HG03432 (cell line): ENCODE results near the gene ARF3.

Source experiments
- ATAC-seq: cut with Tn5 transposase; IDR thresholded peaks from one replicate; pipeline ENCODE4 v1.9.1; 2021; ENCODE audit warnings: mild to moderate bottlenecking, moderate library complexity; ENCODE audit not compliant: unreplicated experiment

ARF3 gene

DNA sequence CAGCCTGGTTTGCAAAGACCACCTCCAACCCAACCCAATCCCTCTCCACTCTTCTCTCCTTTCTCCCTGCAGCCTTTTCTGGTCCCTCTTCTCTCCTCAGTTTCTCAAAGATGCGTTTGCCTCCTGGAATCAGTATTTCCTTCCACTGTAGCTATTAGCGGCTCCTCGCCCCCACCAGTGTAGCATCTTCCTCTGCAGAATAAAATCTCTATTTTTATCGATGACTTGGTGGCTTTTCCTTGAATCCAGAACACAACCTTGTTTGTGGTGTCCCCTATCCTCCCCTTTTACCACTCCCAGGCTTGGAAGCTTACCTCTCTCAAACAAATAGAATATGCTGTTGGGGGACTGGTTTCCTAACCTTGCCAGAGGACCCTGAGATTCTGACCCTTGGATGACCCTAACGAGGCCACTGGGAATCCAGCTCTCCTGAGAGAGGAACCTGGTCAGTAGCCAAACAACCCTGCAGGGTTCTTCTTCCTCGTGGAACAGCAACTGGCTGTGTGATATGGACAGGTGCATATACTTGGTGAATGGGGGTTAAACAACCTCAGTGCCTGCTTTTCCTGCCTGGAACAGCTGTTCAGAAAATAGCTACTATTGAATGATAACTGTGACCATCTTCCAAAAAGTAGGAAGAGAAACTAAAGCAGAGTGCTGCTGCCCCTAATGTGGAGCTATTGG is 25.3 kb upstream of the ARF3 start:
- no peak for ATAC-seq

DNA sequence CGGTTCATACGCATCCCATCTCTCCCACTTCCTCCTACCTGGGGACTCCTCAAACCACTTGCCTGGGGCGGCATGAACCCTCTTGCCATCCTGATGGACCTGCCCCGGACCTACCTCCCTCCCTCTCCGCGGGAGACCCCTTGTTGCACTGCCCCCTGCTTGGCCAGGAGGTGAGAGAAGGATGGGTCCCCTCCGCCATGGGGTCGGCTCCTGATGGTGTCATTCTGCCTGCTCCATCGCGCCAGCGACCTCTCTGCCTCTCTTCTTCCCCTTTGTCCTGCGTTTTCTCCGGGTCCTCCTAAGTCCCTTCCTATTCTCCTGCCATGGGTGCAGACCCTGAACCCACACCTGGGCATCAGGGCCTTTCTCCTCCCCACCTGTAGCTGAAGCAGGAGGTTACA is 24.5 kb upstream of the ARF3 start:
- no peak for ATAC-seq

DNA sequence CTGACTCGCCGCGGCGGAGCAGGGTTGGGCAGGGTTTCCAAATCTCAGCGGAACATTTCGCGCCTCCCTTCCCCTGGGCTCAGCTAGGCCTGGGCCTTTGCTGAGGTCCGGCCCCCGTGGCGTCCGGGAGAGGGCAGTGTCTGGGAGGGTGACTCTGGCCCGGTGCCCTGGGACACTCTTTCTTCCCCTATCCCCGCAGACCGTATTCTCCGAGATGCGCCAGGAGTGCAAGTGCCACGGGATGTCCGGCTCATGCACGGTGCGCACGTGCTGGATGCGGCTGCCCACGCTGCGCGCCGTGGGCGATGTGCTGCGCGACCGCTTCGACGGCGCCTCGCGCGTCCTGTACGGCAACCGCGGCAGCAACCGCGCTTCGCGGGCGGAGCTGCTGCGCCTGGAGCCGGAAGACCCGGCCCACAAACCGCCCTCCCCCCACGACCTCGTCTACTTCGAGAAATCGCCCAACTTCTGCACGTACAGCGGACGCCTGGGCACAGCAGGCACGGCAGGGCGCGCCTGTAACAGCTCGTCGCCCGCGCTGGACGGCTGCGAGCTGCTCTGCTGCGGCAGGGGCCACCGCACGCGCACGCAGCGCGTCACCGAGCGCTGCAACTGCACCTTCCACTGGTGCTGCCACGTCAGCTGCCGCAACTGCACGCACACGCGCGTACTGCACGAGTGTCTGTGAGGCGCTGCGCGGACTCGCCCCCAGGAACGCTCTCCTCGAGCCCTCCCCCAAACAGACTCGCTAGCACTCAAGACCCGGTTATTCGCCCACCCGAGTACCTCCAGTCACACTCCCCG is 23.9 kb upstream of the ARF3 start:
- ATAC-seq, result no peak

DNA sequence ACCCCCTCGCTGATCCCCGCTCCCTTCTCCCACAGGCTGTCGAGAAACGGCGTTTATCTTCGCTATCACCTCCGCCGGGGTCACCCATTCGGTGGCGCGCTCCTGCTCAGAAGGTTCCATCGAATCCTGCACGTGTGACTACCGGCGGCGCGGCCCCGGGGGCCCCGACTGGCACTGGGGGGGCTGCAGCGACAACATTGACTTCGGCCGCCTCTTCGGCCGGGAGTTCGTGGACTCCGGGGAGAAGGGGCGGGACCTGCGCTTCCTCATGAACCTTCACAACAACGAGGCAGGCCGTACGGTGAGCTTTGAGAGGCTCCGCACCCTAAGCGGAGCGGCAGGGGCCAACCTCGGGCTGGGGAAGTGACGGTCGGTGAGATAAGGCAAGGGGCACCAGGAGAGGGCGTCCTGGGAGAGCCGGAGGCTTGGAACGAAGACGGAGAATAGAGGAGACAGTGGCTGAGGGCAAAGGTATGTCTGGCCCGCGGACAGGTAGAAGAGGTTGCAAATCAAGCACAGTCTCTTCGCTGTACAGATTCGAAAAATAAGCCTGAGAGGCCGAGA is 23.2 kb upstream of the ARF3 start:
- no peak for ATAC-seq

DNA sequence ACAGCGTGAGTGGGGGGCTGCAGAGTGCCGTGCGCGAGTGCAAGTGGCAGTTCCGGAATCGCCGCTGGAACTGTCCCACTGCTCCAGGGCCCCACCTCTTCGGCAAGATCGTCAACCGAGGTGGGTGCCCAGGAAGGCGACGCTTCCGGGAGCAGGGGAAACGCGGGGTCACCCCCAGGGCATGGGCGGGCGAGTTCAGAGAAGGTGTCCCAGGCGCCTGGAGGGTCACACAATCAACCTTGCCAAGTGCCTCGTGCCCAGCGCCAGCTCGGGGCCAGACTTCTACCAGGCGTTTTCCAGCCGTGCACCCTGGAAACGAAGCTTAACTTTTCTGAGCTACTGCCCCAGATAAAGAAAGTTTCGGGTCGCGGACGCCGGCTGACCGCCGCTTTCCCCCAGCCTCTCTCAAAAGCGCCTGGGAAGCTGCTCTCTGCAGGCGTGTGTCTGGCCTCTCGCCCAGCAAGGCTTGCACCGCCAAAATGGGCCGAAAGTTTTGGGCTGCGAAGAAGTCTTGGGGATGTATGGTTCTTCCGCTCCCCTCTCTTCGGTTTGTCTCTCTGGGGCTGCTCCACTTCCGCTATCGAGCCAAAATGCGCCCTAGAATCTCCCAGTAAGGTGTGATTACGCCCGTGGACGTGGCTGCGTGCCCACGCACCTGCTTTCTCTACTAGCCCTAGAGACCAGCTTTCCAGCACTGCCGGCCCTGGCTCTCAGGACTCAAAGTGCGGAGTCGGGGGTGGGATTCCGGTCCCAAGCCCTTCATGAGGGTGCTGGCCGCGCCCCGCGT is 22.5 kb upstream of the ARF3 start:
- ATAC-seq, result no peak

DNA sequence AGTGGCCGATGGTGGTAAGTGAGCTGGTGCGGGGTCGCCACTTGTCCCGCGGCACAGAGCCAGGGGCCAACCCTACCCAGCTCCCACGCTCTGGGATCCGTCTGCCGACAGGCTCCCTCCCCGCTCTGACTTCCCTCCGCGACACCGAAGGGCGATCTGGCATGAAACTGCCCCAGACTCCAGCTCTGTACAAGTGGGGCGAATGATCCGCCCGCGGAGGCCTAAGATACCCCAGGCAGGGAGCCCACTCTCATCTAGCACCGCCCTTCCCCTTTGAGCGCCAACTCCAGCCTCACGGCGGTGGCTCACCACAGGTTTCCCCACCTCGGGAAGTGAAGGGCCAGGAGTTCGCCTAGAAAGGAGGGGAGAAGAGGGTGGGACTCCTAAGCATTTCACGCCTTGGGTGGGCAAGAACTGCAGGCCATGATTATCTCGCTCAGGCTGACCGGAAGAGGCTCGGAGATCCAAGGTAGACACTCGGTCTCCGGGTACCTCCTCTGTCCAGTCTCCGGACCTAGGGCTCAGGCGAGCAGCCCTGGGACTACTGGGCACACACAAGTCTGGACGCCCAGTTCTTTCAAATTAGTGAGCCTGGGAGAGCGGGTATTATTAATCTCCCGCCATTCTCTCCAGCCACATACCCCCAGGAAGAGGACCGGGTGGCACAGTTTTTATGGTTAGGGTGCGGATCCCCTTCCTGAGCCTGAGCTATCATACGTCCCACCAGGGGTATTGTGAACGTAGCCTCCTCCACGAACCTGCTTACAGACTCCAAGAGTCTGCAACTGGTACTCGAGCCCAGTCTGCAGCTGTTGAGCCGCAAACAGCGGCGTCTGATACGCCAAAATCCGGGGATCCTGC is 21.7 kb upstream of the ARF3 start:
- ATAC-seq, result no peak

DNA sequence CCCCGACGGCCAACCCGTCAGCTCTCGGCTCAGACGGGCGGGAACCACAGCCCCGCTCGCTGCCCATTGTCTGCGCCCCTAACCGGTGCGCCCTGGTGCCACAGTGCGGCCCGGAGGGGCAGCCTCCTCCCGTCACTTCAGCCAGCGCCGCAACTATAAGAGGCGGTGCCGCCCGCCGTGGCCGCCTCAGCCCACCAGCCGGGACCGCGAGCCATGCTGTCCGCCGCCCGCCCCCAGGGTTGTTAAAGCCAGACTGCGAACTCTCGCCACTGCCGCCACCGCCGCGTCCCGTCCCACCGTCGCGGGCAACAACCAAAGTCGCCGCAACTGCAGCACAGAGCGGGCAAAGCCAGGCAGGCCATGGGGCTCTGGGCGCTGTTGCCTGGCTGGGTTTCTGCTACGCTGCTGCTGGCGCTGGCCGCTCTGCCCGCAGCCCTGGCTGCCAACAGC is 21.0 kb upstream of the ARF3 start, which contains the start of gene WNT1:
Gene WNT1, plus strand, starts transcription at position 32 of the 450 bp plus-strand sequence. Its CDS starts 329 bp downstream, at position 361.
- ATAC-seq, result no peak

DNA sequence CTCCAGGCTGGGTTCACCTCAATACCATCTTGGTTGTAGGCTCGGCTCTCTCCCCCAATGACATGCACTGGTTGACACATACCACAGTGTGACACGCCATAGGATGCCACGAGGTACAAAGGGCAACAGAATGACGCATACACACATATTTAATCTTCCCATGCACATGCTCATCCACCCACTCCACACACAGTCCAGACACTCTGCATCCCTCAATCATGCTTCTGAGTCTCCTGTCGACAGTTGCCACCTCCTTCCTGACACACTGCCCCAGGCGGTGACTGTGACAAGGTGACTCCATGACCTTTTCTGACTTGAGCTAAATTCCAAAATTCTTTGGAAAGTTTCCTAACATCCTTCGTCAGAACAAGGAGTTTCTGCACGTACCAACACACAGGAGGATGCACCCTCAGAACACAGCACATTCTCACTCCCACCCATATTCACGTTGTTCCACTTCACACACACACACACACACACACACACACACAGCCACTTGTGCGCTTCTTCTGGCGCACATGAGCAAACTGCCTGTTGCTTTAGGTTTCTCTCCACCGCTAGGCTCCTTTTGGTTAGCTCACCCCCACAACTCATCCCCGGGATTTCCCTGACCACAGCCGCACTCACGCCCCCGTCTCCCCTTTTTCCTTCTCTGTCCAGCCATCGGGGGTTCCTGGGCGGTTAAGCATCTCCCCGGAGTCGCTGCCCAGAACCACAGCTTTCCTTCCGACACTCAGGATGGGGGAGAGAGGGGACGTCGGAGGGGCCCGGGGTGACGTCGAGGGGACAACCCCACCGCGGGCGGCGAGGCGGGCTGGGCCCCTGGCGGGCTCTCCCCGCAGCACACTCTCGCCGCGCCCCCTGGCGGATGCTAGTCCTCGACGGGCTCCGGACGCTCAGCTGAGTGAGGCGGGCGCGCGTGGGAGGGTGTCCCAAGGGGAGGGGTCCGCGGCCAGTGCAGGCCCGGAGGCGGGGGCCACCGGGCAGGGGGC is 20.3 kb upstream of the ARF3 start:
- no peak for ATAC-seq

DNA sequence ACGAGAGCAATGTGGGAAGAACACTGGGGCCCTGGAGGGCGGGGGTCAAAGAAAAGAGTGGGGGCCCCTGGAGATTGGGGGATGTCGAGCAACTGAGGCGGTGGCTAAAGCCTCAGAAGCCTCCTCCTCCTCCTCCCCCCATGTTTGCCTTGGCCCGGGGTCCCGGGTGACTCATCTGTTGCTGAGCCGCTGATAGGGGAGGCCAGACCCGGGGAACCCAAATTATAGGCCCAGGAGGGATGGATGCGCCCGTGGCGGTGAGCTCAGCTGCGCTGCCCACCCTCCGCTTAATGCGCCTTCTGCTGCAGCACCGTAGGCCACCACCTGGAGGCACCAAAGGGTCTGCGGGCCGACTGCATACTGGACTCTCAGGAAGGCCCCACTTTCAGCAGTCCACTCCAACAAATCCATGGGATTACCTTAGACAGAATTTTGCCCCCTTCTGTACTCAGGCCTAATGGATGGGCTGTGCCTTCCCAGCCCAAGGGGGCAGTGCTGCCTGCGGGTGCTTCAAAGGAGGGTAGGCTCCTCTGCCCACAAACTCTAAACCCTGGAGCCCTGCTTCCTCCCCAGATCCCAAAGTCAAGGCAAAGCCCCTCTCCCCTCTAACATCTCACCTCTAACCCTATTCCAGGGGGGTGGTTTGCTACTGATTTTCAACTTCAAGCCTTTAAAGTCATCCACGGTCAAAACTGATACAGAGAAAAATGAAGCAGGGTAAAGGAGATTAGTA is 16.8 kb upstream of the ARF3 start:
- no peak for ATAC-seq

DNA sequence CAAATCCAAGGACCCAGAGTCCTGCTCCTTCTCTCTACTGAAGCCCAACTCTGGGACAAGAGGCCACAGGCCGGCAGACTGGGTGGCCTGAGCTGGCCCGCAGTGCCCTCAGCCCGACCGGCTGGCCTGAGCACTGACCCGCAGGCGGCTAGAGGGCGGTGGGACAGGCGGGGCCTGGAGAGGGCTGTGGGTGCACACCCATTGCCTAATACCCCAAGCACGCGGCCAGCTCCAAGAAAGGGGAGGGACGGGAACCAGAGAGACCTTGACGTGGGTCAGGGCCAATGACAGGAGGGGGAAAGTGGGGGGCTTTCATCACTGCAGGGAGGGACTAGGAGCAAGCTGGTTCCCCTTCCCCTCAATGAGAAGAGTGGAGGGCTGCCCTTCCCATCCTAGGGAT is 16.2 kb upstream of the ARF3 start:
- ATAC-seq, result no peak

DNA sequence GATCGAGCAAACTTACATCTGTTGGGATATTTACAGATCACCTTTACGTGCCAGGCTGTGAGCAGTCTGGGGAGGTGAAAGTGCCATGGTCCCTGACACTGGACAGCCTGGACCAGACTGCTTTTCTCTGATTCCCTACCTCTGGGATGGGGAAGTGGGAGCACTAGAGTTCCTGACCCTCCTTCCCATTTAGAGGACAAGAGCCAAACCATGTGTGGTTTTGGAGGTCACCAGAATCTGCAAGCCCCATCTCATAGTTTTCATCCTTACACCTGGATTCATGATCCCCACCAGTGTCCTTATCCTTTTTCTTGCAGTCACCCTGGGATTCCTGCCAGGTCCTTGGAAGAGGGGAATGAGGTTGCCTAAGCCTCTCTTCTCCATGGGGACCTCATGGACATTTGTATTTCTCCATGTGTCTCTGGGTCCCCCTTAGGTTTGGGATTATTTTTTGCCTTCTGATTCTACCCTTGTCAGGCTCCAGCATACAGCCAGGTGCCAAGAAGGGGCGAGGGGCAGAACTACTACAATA is 15.7 kb upstream of the ARF3 start:
- no peak for ATAC-seq

DNA sequence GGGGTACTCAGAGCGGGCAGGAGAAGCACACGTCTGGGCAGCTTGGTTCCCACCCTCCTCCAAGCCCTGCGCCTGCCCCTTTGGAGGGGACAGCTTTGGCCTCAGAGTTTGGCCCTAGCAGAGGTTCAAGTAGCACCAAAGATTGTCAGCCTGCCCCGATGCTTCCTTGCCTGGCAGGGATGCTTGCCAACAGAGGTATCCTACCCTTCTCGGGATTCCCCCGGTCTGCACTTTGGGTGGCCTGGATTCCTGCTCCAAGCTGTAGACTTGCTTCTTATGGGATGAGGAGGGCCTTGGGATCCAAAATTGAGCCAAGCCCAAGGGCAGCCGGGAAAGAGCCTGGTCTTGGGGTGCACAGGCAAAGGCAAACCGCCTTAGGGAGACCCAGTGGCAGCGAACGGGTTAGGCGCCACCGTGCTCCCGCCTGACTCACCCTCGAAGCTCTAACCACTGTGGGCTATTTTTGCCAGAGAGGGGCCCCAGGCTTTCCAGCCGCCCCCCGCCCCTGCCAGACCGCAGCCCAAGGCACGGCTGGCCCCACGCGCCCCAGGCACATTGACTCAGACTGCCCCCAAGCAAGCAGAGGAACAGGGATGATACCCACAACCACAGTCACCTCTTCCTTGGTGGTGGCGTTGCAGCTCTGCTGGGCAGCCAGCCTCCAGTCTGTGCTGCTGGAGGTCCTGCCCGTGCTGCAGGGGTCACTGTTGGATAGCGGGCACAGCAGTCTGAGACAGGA is 15.1 kb upstream of the ARF3 start:
- ATAC-seq, result no peak

DNA sequence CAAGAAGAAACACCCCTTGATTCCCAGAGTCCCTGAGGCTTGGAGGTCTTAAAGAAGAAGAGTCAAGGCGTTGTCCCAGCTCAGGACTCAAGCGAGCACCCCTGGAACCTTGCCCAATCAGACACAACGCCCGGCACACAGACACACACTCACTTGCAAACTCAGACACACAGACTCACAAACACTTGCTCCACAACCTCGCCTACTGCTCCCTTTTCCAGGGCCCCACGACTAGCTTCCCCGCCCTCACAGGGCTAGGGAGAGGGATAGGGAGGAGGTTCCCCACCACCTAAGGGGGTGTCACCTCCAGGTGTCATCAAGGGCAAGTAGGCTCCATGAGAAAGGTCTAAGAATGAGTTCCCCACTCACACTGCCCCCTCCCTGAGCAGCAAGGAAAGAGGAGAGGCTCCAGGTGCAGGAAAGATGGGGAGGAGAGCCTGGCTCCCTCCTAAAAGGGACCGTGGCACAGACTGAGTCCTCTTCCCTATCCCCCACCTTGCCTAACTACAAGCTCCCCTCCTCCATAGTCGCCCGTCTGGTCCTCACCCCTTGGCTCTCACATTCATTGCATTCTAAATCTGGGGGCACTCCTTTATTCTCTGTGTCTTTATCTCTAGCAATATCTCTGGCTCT is 13.5 kb upstream of the ARF3 start:
- no peak for ATAC-seq

DNA sequence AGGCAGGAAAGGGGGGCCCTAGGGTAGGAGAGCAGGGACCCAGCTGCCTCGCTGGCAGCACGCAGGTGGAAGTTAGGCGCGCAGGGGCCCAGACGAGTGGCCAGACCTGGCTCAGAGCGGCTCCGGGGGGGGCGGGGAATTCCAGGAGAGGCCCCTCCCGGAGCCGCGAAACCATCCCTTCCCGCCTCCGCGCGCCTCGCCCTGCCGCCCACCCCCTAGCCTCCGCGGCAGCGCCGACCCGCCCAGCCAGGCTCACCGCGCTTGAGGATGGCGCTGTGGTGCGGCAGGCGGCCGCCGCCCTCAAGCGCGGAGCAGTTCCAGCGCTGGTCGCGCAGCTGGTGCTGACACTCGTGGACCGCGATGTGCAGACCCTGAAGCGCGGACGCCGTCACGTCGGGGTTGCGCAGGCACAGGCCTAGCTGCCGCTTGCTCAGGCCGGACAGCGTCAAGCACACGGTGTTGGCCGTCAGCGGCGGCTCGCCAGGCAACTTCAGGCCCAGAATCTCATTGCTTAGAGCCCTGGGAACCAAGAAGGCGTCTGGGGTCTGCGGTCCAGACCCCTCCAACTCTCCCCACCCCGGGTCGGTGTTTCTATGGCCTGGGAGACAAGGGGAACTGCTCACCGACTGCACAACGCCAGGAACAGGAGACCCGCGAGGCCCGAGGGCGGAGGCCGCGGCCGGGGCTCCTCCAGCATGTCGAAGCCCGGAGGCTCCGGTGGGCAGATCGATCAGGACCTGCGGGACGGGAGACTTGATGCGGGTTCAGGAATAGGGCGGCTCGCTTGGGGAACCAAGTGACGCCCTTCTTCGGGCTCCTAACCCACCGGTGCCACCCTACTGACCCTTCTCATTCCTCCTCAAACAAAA is 12.8 kb upstream of the ARF3 start:
- peak; percentile 41 for ATAC-seq

DNA sequence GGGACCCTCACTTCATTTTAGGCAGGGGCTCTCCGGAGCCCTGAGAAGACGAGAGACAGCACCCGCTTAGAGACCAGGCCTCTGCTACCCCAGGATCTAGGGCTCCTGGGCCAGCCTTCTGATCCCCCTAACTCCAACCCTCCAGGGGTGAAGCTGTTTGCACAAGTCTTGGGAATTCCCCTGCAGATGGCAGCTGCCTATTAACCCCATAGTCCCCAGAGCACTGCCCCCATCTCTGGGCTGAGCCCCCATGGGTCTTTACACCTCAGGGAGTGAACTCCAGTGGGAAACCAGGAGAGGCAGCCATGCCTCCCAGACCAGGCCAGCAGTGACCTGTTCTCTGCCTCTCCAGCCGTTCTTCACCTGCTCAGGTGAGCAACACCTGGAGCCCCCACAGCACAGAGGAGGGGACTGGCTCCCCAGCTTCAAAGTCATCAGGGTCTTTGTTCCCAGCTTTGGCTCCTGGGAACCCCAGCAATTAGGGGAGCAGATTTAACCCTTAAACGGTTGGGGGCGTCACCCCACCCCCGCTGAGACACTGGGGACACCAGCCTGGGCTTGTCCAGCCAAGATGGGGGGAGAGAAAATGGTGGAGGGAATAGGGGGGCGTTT is 12.0 kb upstream of the ARF3 start:
- no peak for ATAC-seq

DNA sequence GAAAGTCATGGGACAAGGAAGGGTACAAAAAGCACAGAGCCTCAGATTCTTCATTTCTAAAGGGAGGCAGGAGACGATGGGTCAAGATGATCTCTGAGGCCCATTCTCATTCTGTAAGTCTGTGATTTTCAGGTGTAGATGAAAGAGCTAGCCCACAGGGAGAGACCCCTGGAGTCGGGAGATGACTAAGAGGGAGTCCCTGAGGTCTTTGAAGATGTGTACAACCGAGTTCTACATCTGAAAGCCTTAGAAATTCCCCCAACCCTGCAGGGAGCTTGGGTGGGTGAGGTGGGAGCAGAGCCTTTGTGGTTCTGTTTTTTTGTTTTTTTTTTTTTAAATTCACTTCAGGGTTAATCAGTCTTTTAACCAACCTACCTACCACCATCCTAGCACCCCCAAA is 11.2 kb upstream of the ARF3 start:
- ATAC-seq, result no peak
